SU-DHL-6 (cell line): ENCODE measurements around the gene ZNF555.
"Not testable (repeated sequence)": the region's sequence is repeated elsewhere in the genome, so short reads cannot be mapped to it uniquely, and the experiment has no call there.

ENCODE experiments used
- CTCF ChIP-seq: fragments of 200-600 bp; sonication (generic); IDR thresholded peaks from one replicate; pipeline ENCODE4 v1.5.1; 2017; ENCODE audit warnings: antibody characterized with exemption, mild to moderate bottlenecking, low read length, moderate library complexity; ENCODE audit not compliant: insufficient read depth, poor library complexity, severe bottlenecking
- EZH2phosphoT487 ChIP-seq: fragments of 200-600 bp; sonication (generic), shearing (Covaris generic); conservative IDR thresholded peaks from 2 replicates; pipeline ENCODE4 v1.6.1; 2018; ENCODE audit warnings: mild to moderate bottlenecking, antibody characterized with exemption, low read length, moderate library complexity, mixed read lengths

- not testable (repeated sequence) for TF ChIP-seq CTCF, EZH2phosphoT487
Observed at GRCh38 chr19:2903326-2903725, 62.1 kb downstream of the ZNF555 start.
